ENCODE data around the gene BMP6. TPM values are rescaled to one million over a fixed set of nuclear protein-coding genes. Genes with fewer than 3 reads are reported as not detected.

The BMP6 gene
- total and polyA plus RNA-seq, 10 of the 15 experiments (the other 5 are each of a cell fraction or from before 2014, with no cell fraction given): 0.02 to 0.15 (median 0.05) TPM; not detected in 5

DNA sequence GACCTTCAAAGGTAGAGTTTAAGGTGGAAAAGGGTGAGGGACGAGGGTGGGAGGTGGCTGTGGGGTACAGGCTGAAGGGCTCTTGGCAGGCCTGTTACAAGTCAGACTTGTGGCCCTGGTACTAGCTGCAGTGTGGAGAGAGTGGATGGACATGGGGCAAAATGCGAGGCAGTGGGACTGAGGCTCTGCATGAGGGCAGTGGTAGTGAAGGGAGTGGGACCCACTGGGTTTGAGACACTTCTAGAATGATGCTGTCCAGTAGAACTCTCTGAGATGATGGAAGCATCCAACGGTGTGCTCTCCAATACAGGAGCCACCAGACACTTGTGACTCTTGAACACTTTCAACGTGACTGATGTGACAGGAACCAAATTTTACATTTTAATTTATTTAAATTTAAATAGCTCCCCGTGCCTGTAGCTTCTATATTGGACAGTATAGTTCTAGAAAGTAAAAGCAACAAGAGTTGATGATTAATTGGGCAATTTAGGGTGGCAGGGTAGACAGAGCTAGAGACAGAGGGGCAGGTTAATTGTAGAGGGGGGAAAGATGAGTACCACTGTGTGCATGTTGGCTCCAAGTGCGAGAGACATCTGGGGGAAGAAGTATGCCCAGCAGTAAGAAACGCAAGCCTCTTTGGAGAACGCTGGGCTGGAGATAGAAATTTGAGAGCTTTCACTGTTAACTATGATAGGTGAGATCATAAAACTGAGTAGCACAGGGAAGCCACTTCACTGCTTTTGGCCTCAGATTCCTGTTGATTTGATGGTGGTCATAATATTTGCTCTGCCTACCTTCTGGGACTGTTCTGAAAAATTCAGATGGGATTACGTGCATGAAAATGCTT is 107.2 kb downstream of the BMP6 start (continued):
- TF ChIP-seq, protein P1, sequence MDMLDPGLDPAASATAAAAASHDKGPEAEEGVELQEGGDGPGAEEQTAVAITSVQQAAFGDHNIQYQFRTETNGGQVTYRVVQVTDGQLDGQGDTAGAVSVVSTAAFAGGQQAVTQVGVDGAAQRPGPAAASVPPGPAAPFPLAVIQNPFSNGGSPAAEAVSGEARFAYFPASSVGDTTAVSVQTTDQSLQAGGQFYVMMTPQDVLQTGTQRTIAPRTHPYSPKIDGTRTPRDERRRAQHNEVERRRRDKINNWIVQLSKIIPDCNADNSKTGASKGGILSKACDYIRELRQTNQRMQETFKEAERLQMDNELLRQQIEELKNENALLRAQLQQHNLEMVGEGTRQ (IDR thresholded peaks at IDR 0.05; ENCODE audit: borderline replicate concordance, low read depth, low read length): no peak
- TF ChIP-seq RBBP5 (conservative IDR thresholded peaks at IDR 0.05): no peak
- TF ChIP-seq EED (IDR thresholded peaks at IDR 0.05; ENCODE audit: low read depth): no peak
- no peak for TF ChIP-seq ZNF687 (IDR thresholded peaks at IDR 0.05)

- ChIA-PET SMC1A (ENCODE audit: uncharacterized antibody, unreplicated experiment) (interaction anchor here (0.7 to 1.0 kb wide), 2 partner anchors 10 to 15 kb away, joined by 3 read pairs; no protein-coding TSS in a partner anchor), POLR2A (no interaction called here), CTCF (no interaction called here), RAD21 (ENCODE audit: unreplicated experiment) (no interaction called here)
- no peak for ATAC-seq
- H2AFZ ChIP-seq (ENCODE audit: control insufficient read depth, low read depth, low read length): no peak overlapping the region
- H3K4me3 ChIP-seq: no peak overlapping the region
- FAIRE-seq: no peak
- no peak overlapping the region for H3K4me2 ChIP-seq (ENCODE audit: control insufficient read depth, insufficient read depth)
- TF ChIP-seq GABPA (IDR thresholded peaks at IDR 0.05; ENCODE audit: low read depth): no peak
- no peak for TF ChIP-seq EZH2 (IDR thresholded peaks at IDR 0.05; ENCODE audit: borderline replicate concordance, control insufficient read depth, low read depth, low read length)
- no peak for TF ChIP-seq GATAD2B (conservative IDR thresholded peaks at IDR 0.05; ENCODE audit: low read depth)
- no peak for TF ChIP-seq ZNF622 (IDR thresholded peaks at IDR 0.05)
- TF ChIP-seq ZNF274 (IDR thresholded peaks at IDR 0.05; ENCODE audit: insufficient read depth, insufficient read length): no peak
- in situ Hi-C loops (cut with MboI) (no loop called here), intact Hi-C loops (cut with micrococcal nuclease; ENCODE audit: unreplicated experiment) (no loop called here)
- WGBS (ENCODE audit: insufficient coverage, insufficient replicate concordance, low lambda C conversion rate, missing lambda C conversion rate): 21% methylated on average over 4 of the region's 4 CpGs
- no TSS peak for BruUV-seq (replicated peaks)
- no peaks in the 10 kb centered on the region for H4K20me1 ChIP-seq (ENCODE audit: control insufficient read depth, insufficient read depth)
- no peaks in the 10 kb centered on the region for H3K4me1 ChIP-seq (ENCODE audit: control insufficient read depth, insufficient read depth, low read length)
- H3K9ac ChIP-seq (ENCODE audit: control insufficient read depth, insufficient read depth, low read length): no peak overlapping the region
- no peak overlapping the region for H3K27ac ChIP-seq (ENCODE audit: control insufficient read depth, insufficient read depth)
- H3K36me3 ChIP-seq (ENCODE audit: control insufficient read depth in 2 of 2, insufficient read depth in 2 of 2, low read length in 1 of 2): no peaks in the 10 kb centered on the region
- H3K9me3 ChIP-seq (replicated peaks; ENCODE audit: control insufficient read depth, insufficient read depth, low read length): no peaks in the 10 kb centered on the region
- H3K79me2 ChIP-seq (ENCODE audit: control insufficient read depth, insufficient read depth, low read length): no peaks in the 10 kb centered on the region
- H3K27me3 ChIP-seq (replicated peaks in 1 of 2; ENCODE audit: control insufficient read depth in 2 of 2, insufficient read depth in 2 of 2, low read length in 1 of 2): no peaks in the 10 kb centered on the region; a peak in 2 of 4 replicates
- DNase-seq (ENCODE audit: low read depth, low spot score): no peak
Observed at GRCh38 chr6:7833751-7834070, 107.8 kb downstream of the BMP6 start.
